Measurements from ENCODE around the gene LILRA5.

Gene LILRA5

DNA sequence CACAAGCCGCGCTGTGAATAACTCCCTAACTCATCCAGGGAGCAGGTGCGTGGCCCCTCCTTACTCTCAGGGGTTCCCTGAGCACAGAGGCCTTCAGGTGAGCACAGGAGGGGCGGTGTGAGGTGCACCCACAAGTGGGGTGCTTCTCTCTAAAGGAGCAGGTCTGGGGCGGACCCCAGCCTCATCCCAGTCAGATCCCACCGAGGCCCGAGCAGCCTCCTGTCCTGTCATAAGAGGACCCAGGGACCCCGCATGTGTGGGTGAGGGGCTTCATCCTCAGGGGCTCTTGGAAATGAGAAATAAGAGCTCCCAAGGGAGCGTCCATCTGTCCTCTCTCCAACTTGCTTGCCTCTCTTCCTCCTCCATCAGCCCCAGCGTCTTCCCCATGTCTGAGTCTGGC is 3.0 kb upstream of the LILRA5 start:
- DNase-seq = no peak
- no peaks in the 10 kb centered on the region for H3K36me3 ChIP-seq
- H3K4me3 ChIP-seq = no peak overlapping the region
- intact Hi-C loops (cut with DNase I; ENCODE audit: low total_unique reads) = no loop called here
- H3K4me1 ChIP-seq = no peaks in the 10 kb centered on the region
- TF ChIP-seq, protein P1, sequence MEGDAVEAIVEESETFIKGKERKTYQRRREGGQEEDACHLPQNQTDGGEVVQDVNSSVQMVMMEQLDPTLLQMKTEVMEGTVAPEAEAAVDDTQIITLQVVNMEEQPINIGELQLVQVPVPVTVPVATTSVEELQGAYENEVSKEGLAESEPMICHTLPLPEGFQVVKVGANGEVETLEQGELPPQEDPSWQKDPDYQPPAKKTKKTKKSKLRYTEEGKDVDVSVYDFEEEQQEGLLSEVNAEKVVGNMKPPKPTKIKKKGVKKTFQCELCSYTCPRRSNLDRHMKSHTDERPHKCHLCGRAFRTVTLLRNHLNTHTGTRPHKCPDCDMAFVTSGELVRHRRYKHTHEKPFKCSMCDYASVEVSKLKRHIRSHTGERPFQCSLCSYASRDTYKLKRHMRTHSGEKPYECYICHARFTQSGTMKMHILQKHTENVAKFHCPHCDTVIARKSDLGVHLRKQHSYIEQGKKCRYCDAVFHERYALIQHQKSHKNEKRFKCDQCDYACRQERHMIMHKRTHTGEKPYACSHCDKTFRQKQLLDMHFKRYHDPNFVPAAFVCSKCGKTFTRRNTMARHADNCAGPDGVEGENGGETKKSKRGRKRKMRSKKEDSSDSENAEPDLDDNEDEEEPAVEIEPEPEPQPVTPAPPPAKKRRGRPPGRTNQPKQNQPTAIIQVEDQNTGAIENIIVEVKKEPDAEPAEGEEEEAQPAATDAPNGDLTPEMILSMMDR (IDR thresholded peaks at IDR 0.05) = no peak
- H3K27me3 ChIP-seq = peaks cover 0 to 26% of the 10 kb centered on the region in 2 donors
- no peak overlapping the region for H3K27ac ChIP-seq
- no peaks in the 10 kb centered on the region for H3K9me3 ChIP-seq

DNA sequence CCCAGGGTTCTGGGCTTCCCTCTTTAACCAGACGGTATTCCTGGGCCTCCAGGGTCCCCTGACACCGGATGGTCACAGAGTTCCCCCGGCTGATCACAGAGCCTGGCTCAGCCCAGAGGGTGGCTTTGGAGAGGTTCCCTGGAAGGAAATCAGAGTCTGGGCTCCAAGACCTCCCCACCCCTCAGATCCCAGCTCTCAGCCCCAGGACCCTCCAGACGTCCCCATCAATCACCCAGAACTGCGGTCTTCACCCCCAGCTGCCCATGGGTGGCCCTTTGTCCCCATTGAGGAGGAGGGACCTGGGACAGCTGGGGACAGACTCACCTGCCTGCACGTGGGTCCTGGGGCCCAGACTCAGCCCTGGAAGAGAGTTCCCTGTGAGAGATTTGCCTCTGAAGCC is 955 bp downstream of the LILRA5 start:
- Histone ChIP-seq H3K27me3 (peaks cover 0 to 19% of the 10 kb centered on the region in 2 donors), H3K4me3 (no peak overlapping the region), H3K9me3 (no peaks in the 10 kb centered on the region), H3K4me1 (no peaks in the 10 kb centered on the region), H3K27ac (no peak overlapping the region), H3K36me3 (no peaks in the 10 kb centered on the region)
- no peak for DNase-seq
- TF ChIP-seq, protein P1 (IDR thresholded peaks at IDR 0.05) = no peak
- intact Hi-C loops (cut with DNase I; ENCODE audit: low total_unique reads) = no loop called here

DNA sequence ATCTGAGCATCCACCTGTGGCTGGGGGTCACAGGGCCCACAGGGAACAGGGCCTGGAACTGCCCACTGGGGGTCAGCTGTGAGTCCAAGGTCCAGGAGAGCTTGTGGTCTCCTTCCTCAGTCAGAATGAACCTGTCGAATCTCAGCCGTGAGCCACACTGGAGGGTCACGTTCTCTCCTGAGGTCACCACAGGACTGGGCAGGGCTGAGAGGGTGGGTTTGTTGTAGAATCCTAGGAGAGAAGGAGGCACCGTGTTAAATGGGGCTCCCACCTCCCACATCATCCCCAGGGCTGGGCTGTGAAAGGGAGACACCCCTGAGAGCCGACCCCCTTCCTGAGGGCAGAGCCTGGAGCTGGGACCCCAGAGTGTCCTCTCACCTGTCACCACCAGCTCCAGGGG is 1.5 kb downstream of the LILRA5 start:
- DNase-seq = no peak
- TF ChIP-seq, protein P1 (IDR thresholded peaks at IDR 0.05) = no peak
- Histone ChIP-seq H3K4me3 (no peak overlapping the region), H3K27me3 (peaks cover 0 to 14% of the 10 kb centered on the region in 2 donors), H3K27ac (no peak overlapping the region), H3K4me1 (no peaks in the 10 kb centered on the region), H3K9me3 (no peaks in the 10 kb centered on the region), H3K36me3 (no peaks in the 10 kb centered on the region)
- intact Hi-C loops (cut with DNase I; ENCODE audit: low total_unique reads) = no loop called here

DNA sequence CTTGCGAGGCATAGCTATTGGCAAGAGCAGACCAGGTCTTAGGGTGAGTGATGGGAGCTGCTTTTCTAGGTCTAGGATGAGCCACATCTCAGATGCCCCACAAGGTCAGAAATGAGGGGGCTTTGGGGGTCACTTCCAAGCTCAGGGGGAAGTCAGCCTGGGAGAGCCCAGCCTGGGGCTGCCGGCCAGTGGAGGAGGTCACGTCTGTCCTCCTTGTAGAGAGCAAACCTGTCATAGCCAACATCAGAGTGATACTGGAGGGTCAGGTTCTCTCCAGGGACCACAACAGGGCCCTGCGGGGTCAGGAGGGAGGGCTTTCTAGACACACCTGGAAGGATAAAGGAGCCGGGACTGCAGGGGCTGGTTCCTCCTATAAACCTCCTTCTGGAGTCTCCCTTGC is 2.4 kb downstream of the LILRA5 start:
- Histone ChIP-seq H3K36me3 (no peaks in the 10 kb centered on the region), H3K27ac (no peak overlapping the region), H3K4me3 (no peak overlapping the region), H3K27me3 (peaks cover 0 to 12% of the 10 kb centered on the region in 2 donors), H3K4me1 (no peaks in the 10 kb centered on the region), H3K9me3 (no peaks in the 10 kb centered on the region)
- TF ChIP-seq, protein P1 (IDR thresholded peaks at IDR 0.05) = no peak
- no peak for DNase-seq
- intact Hi-C loops (cut with DNase I; ENCODE audit: low total_unique reads) = no loop called here

DNA sequence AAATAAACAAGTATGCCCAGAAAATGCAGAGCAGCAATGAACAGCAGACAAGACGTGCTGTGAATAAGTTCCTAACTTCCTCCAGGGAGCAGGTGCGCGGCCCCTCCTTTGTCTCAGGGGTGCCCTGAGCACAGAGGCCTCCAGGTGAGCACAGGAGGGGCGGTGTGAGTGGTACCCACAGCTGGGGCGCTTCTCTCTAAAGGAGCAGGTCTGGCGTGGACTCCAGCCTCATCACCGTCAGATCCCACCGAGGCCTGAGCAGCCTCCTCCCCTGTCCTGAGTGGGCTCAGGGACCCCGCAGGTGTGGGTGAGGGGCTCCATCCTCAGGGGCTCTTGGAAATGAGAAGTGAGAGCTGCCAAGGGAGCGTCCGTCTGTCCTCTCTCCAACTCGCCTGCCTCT is 3.2 kb downstream of the LILRA5 start:
- H3K27me3 ChIP-seq = peaks cover 0 to 12% of the 10 kb centered on the region in 2 donors
- H3K36me3 ChIP-seq = no peaks in the 10 kb centered on the region
- intact Hi-C loops (cut with DNase I; ENCODE audit: low total_unique reads) = no loop called here
- TF ChIP-seq, protein P1 (IDR thresholded peaks at IDR 0.05) = no peak
- H3K27ac ChIP-seq = no peak overlapping the region
- no peaks in the 10 kb centered on the region for H3K4me1 ChIP-seq
- no peak overlapping the region for H3K4me3 ChIP-seq
- H3K9me3 ChIP-seq = no peaks in the 10 kb centered on the region
- no peak for DNase-seq

DNA sequence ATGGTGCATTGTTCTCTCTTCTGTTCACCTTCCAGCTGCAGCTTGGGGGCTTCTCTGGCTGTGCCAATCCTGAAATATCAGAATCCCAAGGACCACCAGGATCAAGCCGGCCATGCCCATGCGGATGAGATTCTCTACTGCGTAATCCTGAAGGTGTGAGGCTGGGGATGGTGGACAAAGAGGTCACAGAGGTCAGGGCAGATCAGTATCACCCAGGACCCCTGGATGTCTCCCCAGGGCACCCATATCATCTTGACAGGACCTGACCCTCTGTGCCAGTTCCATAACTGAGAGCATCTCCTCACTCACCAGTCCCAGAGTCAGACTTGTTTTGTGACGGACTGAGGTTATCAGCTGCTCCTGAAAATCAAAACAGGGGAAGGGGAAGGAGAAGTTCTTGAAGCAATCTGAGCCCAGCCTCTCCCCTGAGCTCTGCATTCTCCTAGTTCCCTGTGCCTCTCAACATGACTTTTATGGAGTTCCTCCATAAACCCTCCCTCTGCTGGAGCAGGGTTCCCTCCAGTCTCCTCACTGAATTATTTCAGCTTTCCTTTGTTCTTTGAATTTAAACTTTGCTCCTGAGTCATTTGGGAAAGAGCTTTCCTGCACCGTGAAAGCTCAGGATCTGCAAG is 5.5 kb downstream of the LILRA5 start:
- peaks cover 0 to 7% of the 10 kb centered on the region in 2 donors for H3K27me3 ChIP-seq
- H3K27ac ChIP-seq = no peak overlapping the region
- no peak for DNase-seq
- intact Hi-C loops (cut with DNase I; ENCODE audit: low total_unique reads) = no loop called here
- H3K9me3 ChIP-seq = no peaks in the 10 kb centered on the region
- H3K4me1 ChIP-seq = no peaks in the 10 kb centered on the region
- H3K4me3 ChIP-seq = no peak overlapping the region
- no peaks in the 10 kb centered on the region for H3K36me3 ChIP-seq
- TF ChIP-seq, protein P1 (IDR thresholded peaks at IDR 0.05) = no peak

All from tibial artery (tissue), 4 donors.